Astrocyte (in vitro differentiated cells and primary cell): ENCODE data around the gene CNTN5. TPM values are rescaled to one million over a fixed set of nuclear protein-coding genes. Genes with fewer than 3 reads are reported as not detected.

Experiments used
- DNase-seq: peaks from one replicate; pipeline ENCODE4 v3.0.0-alpha.2; 2010; ENCODE audit warnings: low read depth
- FAIRE-seq: peaks from 2 replicates; lab custom pipeline; 2011; peaks lifted over from hg19 to GRCh38; lab: Jason Lieb, UNC
- H2AFZ ChIP-seq: 2 replicates; pipeline ENCODE4 v1.6.0; 2012; ENCODE audit warnings: low read depth, low read length, inconsistent platforms
- H3K27ac ChIP-seq: 2 replicates; pipeline ENCODE4 v1.5.1; 2011; ENCODE audit warnings: low read depth, low read length, inconsistent platforms
- H3K27me3 ChIP-seq: 2 replicates; pipeline ENCODE4 v1.6.0; 2011; ENCODE audit warnings: low read length, inconsistent platforms; ENCODE audit not compliant: insufficient read depth
- H3K36me3 ChIP-seq: 2 replicates; pipeline ENCODE4 v1.5.1; 2011; ENCODE audit warnings: low read length, inconsistent platforms; ENCODE audit not compliant: insufficient read depth
- H3K4me1 ChIP-seq: 2 replicates; pipeline ENCODE4 v1.5.1; 2011; ENCODE audit warnings: low read length, inconsistent platforms; ENCODE audit not compliant: insufficient read depth
- H3K4me2 ChIP-seq: 2 replicates; pipeline ENCODE4 v1.6.0; 2012; ENCODE audit warnings: low read length, inconsistent platforms
- H3K4me3 ChIP-seq: 2 replicates; pipeline ENCODE4 v1.5.1; 2011; ENCODE audit warnings: low read depth, mild to moderate bottlenecking, low read length, inconsistent platforms; ENCODE audit not compliant: insufficient read depth
- H3K79me2 ChIP-seq: 2 replicates; pipeline ENCODE4 v1.6.0; 2012; ENCODE audit warnings: mild to moderate bottlenecking, low read length, inconsistent platforms; ENCODE audit not compliant: insufficient read depth
- H3K9ac ChIP-seq: 2 replicates; pipeline ENCODE4 v1.6.0; 2012; ENCODE audit warnings: mild to moderate bottlenecking, low read length, inconsistent platforms
- H3K9me3 ChIP-seq: 2 replicates; pipeline ENCODE4 v1.5.1; 2012; ENCODE audit warnings: low read depth, mild to moderate bottlenecking, low read length, inconsistent platforms; ENCODE audit not compliant: insufficient read depth
- H4K20me1 ChIP-seq: 2 replicates; pipeline ENCODE4 v1.6.0; 2012; ENCODE audit warnings: low read length, inconsistent platforms; ENCODE audit not compliant: insufficient read depth
- H3K27ac Mint-ChIP-seq: one replicate; pipeline ENCODE4 v1.8.0; 2021; ENCODE audit warnings: mild to moderate bottlenecking, mixed read lengths; ENCODE audit not compliant: unreplicated experiment
- H3K27me3 Mint-ChIP-seq: one replicate; pipeline ENCODE4 v1.8.0; 2021; ENCODE audit warnings: low read depth, mixed read lengths; ENCODE audit not compliant: unreplicated experiment
- H3K36me3 Mint-ChIP-seq: one replicate; pipeline ENCODE4 v1.8.0; 2021; ENCODE audit warnings: low read depth, mixed read lengths; ENCODE audit not compliant: unreplicated experiment
- H3K4me1 Mint-ChIP-seq: one replicate; pipeline ENCODE4 v1.8.0; 2021; ENCODE audit warnings: low read depth, mixed read lengths; ENCODE audit not compliant: unreplicated experiment
- H3K4me3 Mint-ChIP-seq: one replicate; pipeline ENCODE4 v1.8.0; 2021; ENCODE audit warnings: mild to moderate bottlenecking, moderate library complexity, mixed read lengths; ENCODE audit not compliant: unreplicated experiment
- H3K9me3 Mint-ChIP-seq: one replicate; pipeline ENCODE4 v1.8.0; 2021; ENCODE audit warnings: mild to moderate bottlenecking, mixed read lengths; ENCODE audit not compliant: unreplicated experiment
- CTCF ChIP-seq: IDR thresholded peaks from 2 replicates; pipeline ENCODE4 v1.5.1; 2011; ENCODE audit warnings: low read depth, mild to moderate bottlenecking, inconsistent platforms, low read length, moderate library complexity; ENCODE audit not compliant: insufficient read depth
- EZH2 ChIP-seq: IDR thresholded peaks from 2 replicates; pipeline ENCODE4 v1.6.1; 2012; ENCODE audit warnings: mild to moderate bottlenecking, low read length, inconsistent platforms; ENCODE audit not compliant: insufficient read depth
- total RNA-seq: library from RNA; stranded (reverse); gene quantifications from 2 replicates; pipeline ENCODE4 v1.2.1, GENCODE V29; 2021

The CNTN5 gene
- total RNA-seq, 1 donor from 2014 or later = 1.1 TPM

GRCh38 chr11:99452075-99452474 lies 431.3 kb downstream of the CNTN5 start:
- Histone ChIP-seq H4K20me1 (no peaks in the 10 kb centered on the region), H3K27ac (no peak overlapping the region), H3K9ac (no peak overlapping the region), H3K36me3 (no peaks in the 10 kb centered on the region), H2AFZ (no peak overlapping the region), H3K9me3 (peaks cover 3% of the 10 kb centered on the region), H3K4me3 (no peak overlapping the region), H3K27me3 (no peaks in the 10 kb centered on the region), H3K4me1 (no peaks in the 10 kb centered on the region), H3K79me2 (no peaks in the 10 kb centered on the region), H3K4me2 (no peak overlapping the region)
- Mint-ChIP-seq H3K36me3 (no peaks in the 10 kb centered on the region), H3K4me1 (no peaks in the 10 kb centered on the region), H3K9me3 (no peaks in the 10 kb centered on the region), H3K27ac (no peak overlapping the region), H3K27me3 (no peaks in the 10 kb centered on the region), H3K4me3 (no peak overlapping the region)
- DNase-seq (no peak), FAIRE-seq (no peak)
- TF ChIP-seq EZH2 = no peak
- TF ChIP-seq CTCF = no peak

- H3K36me3 Mint-ChIP-seq = no peaks in the 10 kb centered on the region
- no peak overlapping the region for H3K9ac ChIP-seq
- no peak overlapping the region for H2AFZ ChIP-seq
- no peak overlapping the region for H3K4me2 ChIP-seq
- no peaks in the 10 kb centered on the region for H3K4me1 ChIP-seq
- H3K36me3 ChIP-seq = no peaks in the 10 kb centered on the region
- DNase-seq = no peak
- no peaks in the 10 kb centered on the region for H3K27me3 Mint-ChIP-seq
- H3K27ac ChIP-seq = no peak overlapping the region
- H3K27ac Mint-ChIP-seq = no peak overlapping the region
- no peaks in the 10 kb centered on the region for H4K20me1 ChIP-seq
- peaks cover 2% of the 10 kb centered on the region for H3K4me1 Mint-ChIP-seq
- TF ChIP-seq CTCF = no peak
- H3K9me3 Mint-ChIP-seq = no peaks in the 10 kb centered on the region
- H3K27me3 ChIP-seq = no peaks in the 10 kb centered on the region
- H3K9me3 ChIP-seq = no peaks in the 10 kb centered on the region
- H3K79me2 ChIP-seq = no peaks in the 10 kb centered on the region
- FAIRE-seq = no peak
- H3K4me3 Mint-ChIP-seq = no peak overlapping the region
- no peak overlapping the region for H3K4me3 ChIP-seq
These were observed 441.2 kb downstream of the CNTN5 start for GRCh38 chr11:99461913-99462312.

GRCh38 chr11:99464985-99465384 lies 444.2 kb downstream of the CNTN5 start:
- Mint-ChIP-seq H3K4me1 (no peaks in the 10 kb centered on the region), H3K27ac (no peak overlapping the region), H3K4me3 (no peak overlapping the region), H3K9me3 (no peaks in the 10 kb centered on the region), H3K36me3 (no peaks in the 10 kb centered on the region), H3K27me3 (no peaks in the 10 kb centered on the region)
- no peak overlapping the region for H3K27ac ChIP-seq
- no peaks in the 10 kb centered on the region for H3K36me3 ChIP-seq
- DNase-seq = no peak
- H3K4me1 ChIP-seq = no peaks in the 10 kb centered on the region
- FAIRE-seq = no peak
- H3K79me2 ChIP-seq = no peaks in the 10 kb centered on the region
- H4K20me1 ChIP-seq = no peaks in the 10 kb centered on the region
- TF ChIP-seq EZH2 (no peak), CTCF (no peak)
- H3K9me3 ChIP-seq = no peaks in the 10 kb centered on the region
- H3K9ac ChIP-seq = no peak overlapping the region
- no peak overlapping the region for H3K4me2 ChIP-seq
- H3K4me3 ChIP-seq = no peak overlapping the region
- no peak overlapping the region for H2AFZ ChIP-seq
- no peaks in the 10 kb centered on the region for H3K27me3 ChIP-seq
